ENCODE measurements around the gene PAH.

- TF ChIP-seq CTCF (IDR thresholded peaks at IDR 0.05) (no peak), REST (IDR thresholded peaks at IDR 0.05; ENCODE audit: low read depth, low read length) (no peak), GABPA (IDR thresholded peaks at IDR 0.05; ENCODE audit: low read depth) (no peak), SIN3A (IDR thresholded peaks at IDR 0.05; ENCODE audit: borderline replicate concordance, low read depth, low read length) (no peak), EP300 (IDR thresholded peaks at IDR 0.05; ENCODE audit: borderline replicate concordance in 1 of 2, low read depth in 1 of 2, low read length in 1 of 2) (no peak), TAF1 (IDR thresholded peaks at IDR 0.05; ENCODE audit: borderline replicate concordance, low read depth, low read length) (no peak)
These were observed 47.8 kb upstream of the PAH start for GRCh38 chr12:102964872-102965271.

Measured in SK-N-SH (cell line).